HG02642 (cell line): ENCODE results near the gene SYNGR1.
"Not testable (repeated sequence)": the region's sequence is repeated elsewhere in the genome, so short reads cannot be mapped to it uniquely, and the experiment has no call there.

Experiments used
- ATAC-seq: cut with Tn5 transposase; IDR thresholded peaks from one replicate; pipeline ENCODE4 v1.9.1; 2021; ENCODE audit warnings: mild to moderate bottlenecking; ENCODE audit not compliant: unreplicated experiment, poor library complexity

The SYNGR1 gene

DNA sequence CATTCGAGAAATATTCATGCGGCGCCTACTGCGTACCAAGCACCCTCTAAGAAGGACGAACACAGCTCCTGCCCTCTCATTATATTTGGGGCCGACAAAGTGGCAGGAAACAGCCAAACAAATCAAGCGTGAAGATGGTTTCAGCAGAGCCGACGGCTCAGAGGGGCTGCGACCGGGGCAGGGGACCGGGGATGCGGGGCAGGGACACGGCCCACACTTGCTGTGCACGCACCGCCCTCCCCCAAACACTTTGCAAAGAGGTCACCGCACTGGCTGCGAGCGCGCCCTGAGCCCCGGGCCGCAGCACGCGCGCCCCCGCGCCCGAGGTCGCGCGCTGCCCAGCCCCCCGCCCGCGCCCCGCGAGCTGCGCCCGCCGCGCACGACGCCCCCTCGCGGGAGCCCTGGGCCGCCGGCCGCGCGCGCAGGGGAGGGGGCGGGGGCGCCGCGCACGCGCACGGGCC is 255 bp upstream of the SYNGR1 start:
- peak; percentile 57 for ATAC-seq

GRCh38 chr22:39350757-39351688 is 1.2 kb downstream of the SYNGR1 start:
- no peak for ATAC-seq

DNA sequence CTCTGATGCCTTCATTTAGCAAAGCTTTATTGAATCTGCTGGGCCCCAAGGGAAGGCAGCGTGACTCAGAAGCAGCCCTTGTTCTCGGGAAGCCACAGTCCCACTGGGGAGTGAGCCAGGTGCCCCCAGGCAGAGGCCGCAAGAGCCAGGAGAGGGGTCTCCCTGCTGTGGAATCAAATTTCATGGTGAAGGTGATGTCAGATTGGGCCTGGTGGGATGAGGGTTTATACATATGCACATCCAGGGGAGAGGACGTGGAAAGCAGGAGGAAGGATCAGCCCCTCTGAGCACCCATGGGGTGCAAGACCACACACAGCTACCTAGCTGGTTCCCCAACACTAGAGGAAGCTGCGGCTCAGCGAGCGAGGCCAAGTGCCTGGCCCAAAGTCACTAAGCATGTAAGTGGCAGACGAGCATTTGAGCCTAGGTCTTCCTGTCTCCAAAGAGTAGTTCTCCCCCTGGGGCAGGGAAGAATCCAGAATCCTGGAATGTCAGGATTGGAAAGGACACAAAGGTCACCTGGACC is 2.0 kb downstream of the SYNGR1 start:
- ATAC-seq, result no peak

DNA sequence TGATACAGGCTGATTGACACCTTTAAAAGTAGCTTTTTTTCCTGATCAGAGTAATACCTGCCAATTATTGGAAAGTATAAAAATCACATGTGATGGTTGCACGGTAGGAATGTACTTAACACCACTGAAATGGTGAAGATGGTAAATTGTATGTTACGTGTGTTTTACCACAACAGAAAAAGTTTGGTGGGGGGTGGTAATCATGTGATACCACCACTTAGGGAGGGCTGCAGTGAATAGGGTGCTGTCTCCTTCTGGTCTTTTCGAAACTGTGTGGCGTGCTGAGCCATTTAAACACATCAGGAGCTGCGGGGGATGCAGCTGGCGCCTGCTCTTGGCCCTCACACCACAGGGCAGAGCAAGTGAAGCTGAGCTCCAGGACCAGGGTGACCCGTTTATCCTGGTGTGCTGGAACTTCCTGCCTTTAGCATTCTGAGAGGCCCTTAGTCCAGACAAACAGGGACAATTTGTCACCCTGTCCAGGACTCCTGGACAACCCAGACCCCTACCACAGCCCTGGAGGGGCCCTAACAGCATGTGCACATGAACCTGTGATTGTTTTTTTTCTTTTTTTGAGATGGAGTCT is 2.6 kb downstream of the SYNGR1 start:
- no peak for ATAC-seq

GRCh38 chr22:39353346-39353745 is 3.6 kb downstream of the SYNGR1 start:
- ATAC-seq, result no peak

DNA sequence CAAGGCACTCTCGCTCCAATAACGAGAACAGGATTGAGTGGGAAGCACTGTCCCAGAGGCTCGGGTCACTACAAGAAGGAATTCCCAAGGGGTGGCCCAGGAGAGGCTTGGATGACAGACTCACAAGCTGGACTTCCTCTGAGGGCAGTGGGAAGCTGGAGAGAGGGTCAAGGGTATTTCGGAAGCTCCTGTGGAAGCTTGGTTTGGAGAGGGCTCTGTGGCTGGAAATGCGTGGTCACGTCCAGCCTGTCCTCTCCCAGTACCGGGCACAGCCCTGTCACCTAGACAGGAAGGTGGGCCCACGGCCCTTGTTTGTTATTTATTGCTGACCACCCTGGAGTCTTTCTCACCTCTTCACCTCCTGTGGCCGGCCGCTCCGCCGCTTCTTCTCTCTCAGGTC is 5.3 kb downstream of the SYNGR1 start:
- ATAC-seq, result no peak

- ATAC-seq, result not testable (repeated sequence)
Measured at GRCh38 chr22:39355805-39356204, 6.0 kb downstream of the SYNGR1 start.

- ATAC-seq, result no peak
Measured at GRCh38 chr22:39356464-39356863, 6.7 kb downstream of the SYNGR1 start.

DNA sequence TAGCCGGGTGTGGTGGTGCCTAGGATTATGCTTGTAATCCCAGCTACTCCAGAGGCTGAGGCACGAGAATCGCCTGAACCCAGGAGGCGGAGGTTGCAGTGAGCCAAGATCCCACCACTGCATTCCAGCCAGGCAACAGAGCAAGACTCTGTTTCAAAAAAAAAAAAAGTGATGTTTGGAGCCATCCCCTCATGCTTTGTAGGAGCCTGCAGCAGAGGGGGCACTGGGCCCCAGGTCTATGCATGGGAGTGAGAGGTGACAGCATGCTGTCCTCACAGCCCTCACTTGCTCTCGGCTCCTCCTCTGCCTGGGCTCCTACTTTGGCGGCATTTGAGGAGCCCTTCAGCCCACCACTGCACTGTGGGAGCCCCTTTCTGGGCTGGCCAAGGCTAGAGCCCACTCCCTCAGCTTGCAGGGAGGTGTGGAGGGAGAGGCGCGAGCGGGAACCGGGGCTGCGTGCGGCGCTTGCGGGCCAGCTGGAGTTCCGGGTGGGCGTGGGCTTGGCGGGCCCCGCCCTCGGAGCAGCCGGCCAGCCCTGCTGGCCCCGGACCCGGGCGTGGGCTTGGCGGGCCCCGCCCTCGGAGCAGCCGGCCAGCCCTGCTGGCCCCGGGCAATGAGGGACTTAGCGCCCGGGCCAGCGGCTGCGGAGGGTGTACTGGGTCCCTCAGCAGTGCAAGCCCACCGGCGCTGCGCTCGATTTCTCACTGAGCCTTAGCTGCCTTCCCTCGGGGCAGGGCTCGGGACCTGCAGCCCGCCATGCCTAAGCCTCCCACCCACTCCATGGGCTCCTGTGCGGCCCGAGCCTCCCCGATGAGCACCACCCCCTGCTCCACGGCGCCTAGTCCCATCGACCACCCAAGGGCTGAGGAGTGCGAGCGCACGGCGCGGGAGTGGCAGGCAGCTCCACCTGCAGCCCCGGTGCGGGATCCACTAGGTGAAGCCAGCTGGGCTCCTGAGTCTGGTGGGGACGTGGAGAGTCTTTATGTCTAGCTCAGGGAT is 7.6 kb downstream of the SYNGR1 start:
- ATAC-seq, result not testable (repeated sequence)

- ATAC-seq, result not testable (repeated sequence)
Measured at GRCh38 chr22:39358197-39358596, 8.4 kb downstream of the SYNGR1 start.

DNA sequence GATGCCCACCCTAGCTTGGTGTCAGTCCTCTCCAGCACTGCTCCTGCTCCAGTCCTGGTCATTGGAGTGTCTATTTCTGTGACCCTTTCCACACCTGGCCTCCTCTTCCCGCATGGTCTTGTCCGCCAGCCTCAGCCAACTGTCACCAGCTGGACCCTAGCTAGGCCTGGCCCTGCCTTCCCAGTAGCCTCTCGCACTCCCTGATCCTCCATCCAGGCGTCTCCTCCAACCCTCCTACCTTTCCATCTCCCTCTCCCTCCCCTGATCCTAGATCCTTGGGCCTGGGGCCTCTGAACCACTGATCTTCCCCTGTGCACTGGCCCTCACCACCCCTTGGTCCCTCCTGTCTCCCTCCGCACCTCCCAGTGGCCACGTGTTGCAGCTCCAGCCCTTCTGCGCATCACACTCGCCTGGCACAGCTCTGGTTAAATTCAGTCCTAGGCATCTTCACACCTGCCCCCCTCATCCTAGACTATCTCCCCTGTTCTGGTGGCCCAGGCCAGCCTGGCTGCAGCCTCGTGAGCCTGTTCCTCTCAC is 9.9 kb downstream of the SYNGR1 start:
- ATAC-seq, result no peak

- no peak for ATAC-seq
Measured at GRCh38 chr22:39360242-39360641, 10.5 kb downstream of the SYNGR1 start.

GRCh38 chr22:39360674-39361413 is 11.1 kb downstream of the SYNGR1 start:
- ATAC-seq, result no peak

GRCh38 chr22:39361496-39361895 is 11.7 kb downstream of the SYNGR1 start:
- no peak for ATAC-seq

DNA sequence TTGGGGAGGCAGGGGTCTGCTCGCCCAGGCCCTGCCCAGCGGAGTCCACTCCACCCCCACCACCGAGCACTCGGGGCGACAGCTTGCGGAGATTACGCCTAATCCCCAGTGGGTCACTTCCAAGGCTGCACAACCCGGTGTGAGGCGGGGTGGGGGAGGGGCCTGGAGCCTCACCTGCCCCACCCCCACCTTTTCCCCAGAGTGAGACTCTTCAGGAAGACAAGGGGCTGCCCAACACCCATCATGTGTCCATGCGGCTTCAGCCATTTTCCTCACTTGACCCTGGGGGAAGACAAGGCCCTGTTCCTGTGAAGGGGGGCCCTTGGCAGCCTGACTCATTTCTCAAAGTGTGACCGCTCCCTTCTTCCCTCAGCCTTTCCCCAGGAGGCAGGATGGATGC is 12.5 kb downstream of the SYNGR1 start:
- no peak for ATAC-seq

DNA sequence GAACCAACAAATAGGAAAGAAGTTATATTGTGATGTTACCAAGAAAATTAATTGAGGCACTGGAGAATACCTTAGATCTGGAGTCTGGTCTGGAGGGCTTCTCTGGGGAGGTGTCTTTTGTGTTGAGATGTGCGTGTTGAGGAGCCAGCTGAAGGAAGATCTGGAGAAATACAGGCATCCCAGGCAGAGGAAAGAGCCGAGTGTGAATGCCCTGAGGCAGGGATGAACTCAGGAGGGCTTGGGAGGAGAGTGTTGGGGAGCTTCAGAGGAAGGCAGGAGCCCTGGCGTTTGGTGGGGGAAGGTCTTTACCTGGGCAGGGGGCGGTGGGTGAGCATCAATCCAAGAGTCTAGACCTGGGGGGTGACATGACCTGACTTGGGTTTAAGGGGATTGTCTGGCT is 13.1 kb downstream of the SYNGR1 start:
- no peak for ATAC-seq

- no peak for ATAC-seq
Measured at GRCh38 chr22:39363751-39364515, 14.1 kb downstream of the SYNGR1 start.

- no peak for ATAC-seq
Measured at GRCh38 chr22:39364714-39365491, 15.1 kb downstream of the SYNGR1 start.
